Measurements from ENCODE around the gene SPNS3. TPM values are rescaled to one million over a fixed set of nuclear protein-coding genes. Genes with fewer than 3 reads are reported as not detected.

Gene SPNS3
- total RNA-seq, 5 donors from 2014 or later (not counting 1 experiment from before 2014, with no cell fraction given), result 2.3 to 5.4 (median 4.6) TPM

GRCh38 chr17:4490637-4491061 is 56.9 kb downstream of the SPNS3 start:
- Histone ChIP-seq H3K4me3 (ENCODE audit: control insufficient read depth in 1 of 2, extremely low read depth in 1 of 2, low read length in 1 of 2) (no peak overlapping the region), H3K36me3 (ENCODE audit: control insufficient read depth in 2 of 2, extremely low read depth in 1 of 2, insufficient read depth in 1 of 2, low read length in 1 of 2) (no peaks in the 10 kb centered on the region), H3K27ac (ENCODE audit: low read length) (no peak overlapping the region), H3K9me3 (no peaks in the 10 kb centered on the region), H3K27me3 (replicated peaks in 1 of 2; ENCODE audit: control insufficient read depth in 2 of 2, extremely low read depth in 1 of 2, insufficient read depth in 2 of 2, low read length in 1 of 2) (peaks cover 0 to 4% of the 10 kb centered on the region in 2 experiments), H3K4me1 (ENCODE audit: control insufficient read depth in 1 of 2, extremely low read depth in 1 of 2, insufficient read depth in 2 of 2, low read length in 2 of 2) (peaks cover 0 to 17% of the 10 kb centered on the region in 2 experiments)
- Mint-ChIP-seq H3K27ac (no peak overlapping the region), H3K9me3 (no peaks in the 10 kb centered on the region), H3K27me3 (no peaks in the 10 kb centered on the region), H3K4me1 (peaks cover 21 to 35% (median 28%) of the 10 kb centered on the region in 3 donors), H3K36me3 (no peaks in the 10 kb centered on the region), H3K4me3 (no peak overlapping the region)
- CTCF ChIA-PET, result interaction anchor here in 1 of 2 donors (0.6 kb wide), 1 partner anchor 16 kb away, joined by 3 read pairs; no protein-coding TSS in a partner anchor
- 93% methylated on average over 3 of the region's 7 CpGs for WGBS (ENCODE audit: insufficient coverage)
- POLR2A ChIA-PET, result no interaction called here
- DNase-seq, result no peak
- ATAC-seq (replicated peaks in 1 of 4), result no peak

- Histone ChIP-seq H3K36me3 (ENCODE audit: control insufficient read depth in 2 of 2, extremely low read depth in 1 of 2, insufficient read depth in 1 of 2, low read length in 1 of 2) (no peaks in the 10 kb centered on the region), H3K27me3 (replicated peaks in 1 of 2; ENCODE audit: control insufficient read depth in 2 of 2, extremely low read depth in 1 of 2, insufficient read depth in 2 of 2, low read length in 1 of 2) (peaks cover 0 to 3% of the 10 kb centered on the region in 2 experiments), H3K4me1 (ENCODE audit: control insufficient read depth in 1 of 2, extremely low read depth in 1 of 2, insufficient read depth in 2 of 2, low read length in 2 of 2) (peaks cover 0 to 2% of the 10 kb centered on the region in 2 experiments), H3K4me3 (ENCODE audit: control insufficient read depth in 1 of 2, extremely low read depth in 1 of 2, low read length in 1 of 2) (no peak overlapping the region), H3K9me3 (no peaks in the 10 kb centered on the region), H3K27ac (ENCODE audit: low read length) (no peak overlapping the region)
- ChIA-PET CTCF (no interaction called here), POLR2A (interaction anchor here in 1 of 2 donors (0.6 kb wide), 1 partner anchor 71 kb away, joined by 6 read pairs; no protein-coding TSS in a partner anchor)
- Mint-ChIP-seq H3K27ac (no peak overlapping the region), H3K36me3 (no peaks in the 10 kb centered on the region), H3K4me1 (peaks cover 6 to 16% (median 12%) of the 10 kb centered on the region in 3 donors), H3K9me3 (no peaks in the 10 kb centered on the region), H3K4me3 (no peak overlapping the region), H3K27me3 (no peaks in the 10 kb centered on the region)
- WGBS (ENCODE audit: insufficient coverage), result 58% methylated on average over 10 of the region's 20 CpGs
- peak in 13 of 35 experiments; percentile 15 to 49 (median 25) for DNase-seq
- ATAC-seq (replicated peaks in 1 of 4), result no peak
Observed at GRCh38 chr17:4492721-4493561, 59.2 kb downstream of the SPNS3 start.

GRCh38 chr17:4497101-4497824 is 63.5 kb downstream of the SPNS3 start:
- ATAC-seq (replicated peaks in 1 of 4), result no peak
- Histone ChIP-seq H3K4me3 (ENCODE audit: control insufficient read depth in 1 of 2, extremely low read depth in 1 of 2, low read length in 1 of 2) (no peak overlapping the region), H3K36me3 (ENCODE audit: control insufficient read depth in 2 of 2, extremely low read depth in 1 of 2, insufficient read depth in 1 of 2, low read length in 1 of 2) (no peaks in the 10 kb centered on the region), H3K4me1 (ENCODE audit: control insufficient read depth in 1 of 2, extremely low read depth in 1 of 2, insufficient read depth in 2 of 2, low read length in 2 of 2) (peaks cover 2 to 34% of the 10 kb centered on the region in 2 experiments), H3K9me3 (no peaks in the 10 kb centered on the region), H3K27me3 (replicated peaks in 1 of 2; ENCODE audit: control insufficient read depth in 2 of 2, extremely low read depth in 1 of 2, insufficient read depth in 2 of 2, low read length in 1 of 2) (peaks cover 0 to 34% of the 10 kb centered on the region in 2 experiments), H3K27ac (ENCODE audit: low read length) (no peak overlapping the region)
- peaks cover 9 to 22% of the 10 kb centered on the region in 2 donors for H3K27me3 Mint-ChIP-seq
- WGBS (ENCODE audit: insufficient coverage), result 79% methylated on average over 19 of the region's 23 CpGs
- H3K27ac Mint-ChIP-seq, result no peak overlapping the region
- no peak for DNase-seq
- no peaks in the 10 kb centered on the region for H3K36me3 Mint-ChIP-seq
- no peaks in the 10 kb centered on the region for H3K9me3 Mint-ChIP-seq
- ChIA-PET POLR2A (no interaction called here), CTCF (no interaction called here)
- peak overlapping the region; percentile 4 to 41 (median 37) for H3K4me3 Mint-ChIP-seq
- peaks cover 21 to 34% (median 25%) of the 10 kb centered on the region in 3 donors for H3K4me1 Mint-ChIP-seq

GRCh38 chr17:4498461-4499397 is 65.0 kb downstream of the SPNS3 start, which contains the start of gene SPNS2:
Gene SPNS2 (plus strand): TSS chr17:4498881. CDS start chr17:4499048, 167 bp downstream.
- peak in 34 of 35 experiments; percentile 8 to 80 (median 46) for DNase-seq
- CTCF ChIA-PET, result interaction anchor here in 1 of 2 donors (0.6 to 1.3 kb wide), 2 partner anchors 68 to 75 kb away, joined by 4 to 6 read pairs; no protein-coding TSS in a partner anchor

GRCh38 chr17:4499431-4500190 is 65.9 kb downstream of the SPNS3 start:
- H3K4me1 Mint-ChIP-seq, result peaks cover 24 to 34% (median 27%) of the 10 kb centered on the region in 3 donors
- peak in 2 of 4 experiments; percentile 17 to 31 for ATAC-seq (replicated peaks in 1 of 4)
- no peaks in the 10 kb centered on the region for H3K36me3 Mint-ChIP-seq
- H3K4me3 Mint-ChIP-seq, result peak overlapping the region; percentile 67 to 84 (median 78)
- H3K27ac Mint-ChIP-seq, result no peak overlapping the region
- no peaks in the 10 kb centered on the region for H3K36me3 ChIP-seq (ENCODE audit: control insufficient read depth in 2 of 2, extremely low read depth in 1 of 2, insufficient read depth in 1 of 2, low read length in 1 of 2)
- H3K9me3 ChIP-seq, result no peaks in the 10 kb centered on the region
- peak overlapping the region; percentile 41 to 65 for H3K4me3 ChIP-seq (ENCODE audit: control insufficient read depth in 1 of 2, extremely low read depth in 1 of 2, low read length in 1 of 2)
- H3K27me3 ChIP-seq (replicated peaks in 1 of 2; ENCODE audit: control insufficient read depth in 2 of 2, extremely low read depth in 1 of 2, insufficient read depth in 2 of 2, low read length in 1 of 2), result peaks cover 0 to 58% of the 10 kb centered on the region in 2 experiments
- CTCF ChIA-PET, result interaction anchor here in 1 of 2 donors (1.3 kb wide), 1 partner anchor 67 kb away, joined by 4 read pairs; no protein-coding TSS in a partner anchor
- WGBS (ENCODE audit: insufficient coverage), result 1% methylated on average over 37 of the region's 53 CpGs
- no peaks in the 10 kb centered on the region for H3K9me3 Mint-ChIP-seq
- POLR2A ChIA-PET, result no interaction called here
- DNase-seq, result peak in 18 of 35 experiments; percentile 1 to 47 (median 18)
- H3K27me3 Mint-ChIP-seq, result peaks cover 18 to 37% of the 10 kb centered on the region in 2 donors
- H3K4me1 ChIP-seq (ENCODE audit: control insufficient read depth in 1 of 2, extremely low read depth in 1 of 2, insufficient read depth in 2 of 2, low read length in 2 of 2), result peaks cover 8 to 44% of the 10 kb centered on the region in 2 experiments
- H3K27ac ChIP-seq (ENCODE audit: low read length), result no peak overlapping the region

More at GRCh38 chr17:4498461-4499397, 65.0 kb downstream of the SPNS3 start, which contains the start of gene SPNS2:
- under 1% methylated on average over 106 of the region's 117 CpGs for WGBS (ENCODE audit: insufficient coverage)
- peaks cover 0 to 49% of the 10 kb centered on the region in 2 experiments for H3K27me3 ChIP-seq (replicated peaks in 1 of 2; ENCODE audit: control insufficient read depth in 2 of 2, extremely low read depth in 1 of 2, insufficient read depth in 2 of 2, low read length in 1 of 2)
- no peaks in the 10 kb centered on the region for H3K9me3 Mint-ChIP-seq
- H3K27ac Mint-ChIP-seq, result no peak within 1 kb of the TSS
- H3K27me3 Mint-ChIP-seq, result peaks cover 14 to 30% of the 10 kb centered on the region in 2 donors
- H3K36me3 ChIP-seq (ENCODE audit: control insufficient read depth in 2 of 2, extremely low read depth in 1 of 2, insufficient read depth in 1 of 2, low read length in 1 of 2), result no peaks in the 10 kb centered on the region
- peak within 1 kb of the TSS; percentile 67 to 84 (median 78) for H3K4me3 Mint-ChIP-seq
- H3K4me1 ChIP-seq (ENCODE audit: control insufficient read depth in 1 of 2, extremely low read depth in 1 of 2, insufficient read depth in 2 of 2, low read length in 2 of 2), result peaks cover 4 to 36% of the 10 kb centered on the region in 2 experiments
- ATAC-seq (replicated peaks in 1 of 4), result peak; percentile 91 to 95 (median 94)
- no peaks in the 10 kb centered on the region for H3K36me3 Mint-ChIP-seq
- H3K27ac ChIP-seq (ENCODE audit: low read length), result no peak within 1 kb of the TSS
- peaks cover 16 to 25% (median 18%) of the 10 kb centered on the region in 3 donors for H3K4me1 Mint-ChIP-seq
- POLR2A ChIA-PET, result interaction anchor here in 1 of 2 donors (0.7 kb wide), 1 partner anchor 401 kb away, joined by 4 read pairs; no protein-coding TSS in a partner anchor
- no peaks in the 10 kb centered on the region for H3K9me3 ChIP-seq
- peak within 1 kb of the TSS; percentile 41 to 65 for H3K4me3 ChIP-seq (ENCODE audit: control insufficient read depth in 1 of 2, extremely low read depth in 1 of 2, low read length in 1 of 2)

Data from T-cell (primary cell).